Nephron (organoid): ENCODE results near the gene ITPR1.

Source experiments
- H3K27ac Mint-ChIP-seq, 3 experiments: 2 replicates each; pipeline ENCODE4 v1.8.0; 2020; ENCODE audit warnings: mixed read lengths in 3 of 3, mild to moderate bottlenecking in 2 of 3, moderate library complexity in 1 of 3
- H3K27me3 Mint-ChIP-seq: 2 replicates; pipeline ENCODE4 v1.8.0; 2021; ENCODE audit warnings: low read depth, mild to moderate bottlenecking, moderate library complexity, mixed read lengths
- H3K36me3 Mint-ChIP-seq: 2 replicates; pipeline ENCODE4 v1.8.0; 2020; ENCODE audit warnings: low read depth, mixed read lengths
- H3K4me1 Mint-ChIP-seq: 2 replicates; pipeline ENCODE4 v1.8.0; 2020; ENCODE audit warnings: mixed read lengths
- H3K4me3 Mint-ChIP-seq, 3 experiments: 2 replicates each; pipeline ENCODE4 v1.8.0; 2020; ENCODE audit warnings: mild to moderate bottlenecking in 3 of 3, mixed read lengths in 3 of 3, moderate library complexity in 2 of 3
- H3K9me3 Mint-ChIP-seq: 2 replicates; pipeline ENCODE4 v1.8.0; 2020; ENCODE audit warnings: mixed read lengths
- CTCF ChIP-seq, 3 experiments: fragments of 200-600 bp; sonication (generic); IDR thresholded peaks; one replicate each; pipeline ENCODE4 v1.5.0; 2021; ENCODE audit warnings: antibody characterized with exemption in 3 of 3; ENCODE audit not compliant: unreplicated experiment in 3 of 3

ITPR1 gene

GRCh38 chr3:4768521-4768920 is 275.4 kb downstream of the ITPR1 start:
- no peak overlapping the region for H3K4me3 Mint-ChIP-seq
- TF ChIP-seq CTCF (IDR thresholded peaks at IDR 0.05; ENCODE audit: unreplicated experiment in 3 of 3): no peak
- H3K4me1 Mint-ChIP-seq: peaks cover 22% of the 10 kb centered on the region
- peaks cover 5% of the 10 kb centered on the region for H3K27me3 Mint-ChIP-seq
- H3K36me3 Mint-ChIP-seq: peaks cover 77% of the 10 kb centered on the region
- no peak overlapping the region for H3K27ac Mint-ChIP-seq
- peaks cover 21% of the 10 kb centered on the region for H3K9me3 Mint-ChIP-seq

GRCh38 chr3:4770561-4770960 is 277.4 kb downstream of the ITPR1 start:
- no peak for TF ChIP-seq CTCF (IDR thresholded peaks at IDR 0.05; ENCODE audit: unreplicated experiment in 3 of 3)
- Mint-ChIP-seq H3K27ac (no peak overlapping the region), H3K9me3 (peaks cover 9% of the 10 kb centered on the region), H3K27me3 (peaks cover 5% of the 10 kb centered on the region), H3K36me3 (peaks cover 72% of the 10 kb centered on the region), H3K4me3 (no peak overlapping the region), H3K4me1 (peaks cover 26% of the 10 kb centered on the region)

GRCh38 chr3:4771243-4771642 is 278.1 kb downstream of the ITPR1 start:
- no peak for TF ChIP-seq CTCF (IDR thresholded peaks at IDR 0.05; ENCODE audit: unreplicated experiment in 3 of 3)
- H3K27ac Mint-ChIP-seq: peak overlapping the region in 2 of 3 experiments; percentile 59 to 93
- peaks cover 28% of the 10 kb centered on the region for H3K4me1 Mint-ChIP-seq
- no peak overlapping the region for H3K4me3 Mint-ChIP-seq
- H3K36me3 Mint-ChIP-seq: peaks cover 69% of the 10 kb centered on the region
- H3K27me3 Mint-ChIP-seq: peaks cover 5% of the 10 kb centered on the region
- peaks cover 5% of the 10 kb centered on the region for H3K9me3 Mint-ChIP-seq

- Mint-ChIP-seq H3K9me3 (peaks cover 3% of the 10 kb centered on the region), H3K4me3 (peak overlapping the region in 1 of 3 experiments; percentile 11), H3K27ac (peak overlapping the region in 2 of 3 experiments; percentile 93), H3K27me3 (peaks cover 5% of the 10 kb centered on the region), H3K4me1 (peaks cover 38% of the 10 kb centered on the region), H3K36me3 (peaks cover 69% of the 10 kb centered on the region)
- no peak for TF ChIP-seq CTCF (IDR thresholded peaks at IDR 0.05; ENCODE audit: unreplicated experiment in 3 of 3)
Measured at GRCh38 chr3:4772171-4772804, 279.1 kb downstream of the ITPR1 start.

GRCh38 chr3:4772858-4773257 is 279.7 kb downstream of the ITPR1 start:
- Mint-ChIP-seq H3K4me3 (no peak overlapping the region), H3K36me3 (peaks cover 66% of the 10 kb centered on the region), H3K27ac (peak overlapping the region in 2 of 3 experiments; percentile 93), H3K9me3 (peaks cover 3% of the 10 kb centered on the region), H3K27me3 (peaks cover 5% of the 10 kb centered on the region), H3K4me1 (peaks cover 38% of the 10 kb centered on the region)
- TF ChIP-seq CTCF (IDR thresholded peaks at IDR 0.05; ENCODE audit: unreplicated experiment in 3 of 3): no peak

GRCh38 chr3:4773583-4773982 is 280.4 kb downstream of the ITPR1 start:
- Mint-ChIP-seq H3K36me3 (peaks cover 65% of the 10 kb centered on the region), H3K27me3 (peaks cover 5% of the 10 kb centered on the region), H3K9me3 (peaks cover 3% of the 10 kb centered on the region), H3K27ac (peak overlapping the region in 1 of 3 experiments; percentile 21), H3K4me3 (no peak overlapping the region), H3K4me1 (peaks cover 38% of the 10 kb centered on the region)
- no peak for TF ChIP-seq CTCF (IDR thresholded peaks at IDR 0.05; ENCODE audit: unreplicated experiment in 3 of 3)
